GM12874 (cell line): ENCODE results near the gene NAALADL2.

Experiments
- TF ChIP-seq, protein P1 (sequence below): IDR thresholded peaks from 2 replicates; pipeline ENCODE4 v1.5.1; 2011; ENCODE audit warnings: low read depth, mild to moderate bottlenecking, control low read depth, low read length, moderate library complexity; ENCODE audit not compliant: insufficient read depth

NAALADL2 gene

DNA sequence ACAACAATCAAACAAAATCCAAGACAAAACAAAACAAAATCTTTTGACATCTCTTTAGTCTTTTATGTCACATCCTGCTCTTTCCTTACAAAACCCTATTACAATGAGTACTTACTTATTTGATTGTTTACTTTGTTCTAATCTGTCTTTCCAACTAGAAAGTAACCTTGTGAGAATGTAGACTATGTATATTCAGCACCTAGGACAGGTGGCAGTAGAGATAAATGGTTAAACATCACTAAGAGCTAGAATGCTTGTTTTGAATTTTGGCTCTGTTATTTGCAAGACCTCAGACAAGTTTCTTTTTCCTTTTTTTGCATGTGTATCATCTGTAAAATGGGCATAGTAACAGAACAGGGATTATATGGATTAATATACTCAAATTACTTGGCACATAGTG lies 33.1 kb upstream of the NAALADL2 start:
- TF ChIP-seq, protein P1, sequence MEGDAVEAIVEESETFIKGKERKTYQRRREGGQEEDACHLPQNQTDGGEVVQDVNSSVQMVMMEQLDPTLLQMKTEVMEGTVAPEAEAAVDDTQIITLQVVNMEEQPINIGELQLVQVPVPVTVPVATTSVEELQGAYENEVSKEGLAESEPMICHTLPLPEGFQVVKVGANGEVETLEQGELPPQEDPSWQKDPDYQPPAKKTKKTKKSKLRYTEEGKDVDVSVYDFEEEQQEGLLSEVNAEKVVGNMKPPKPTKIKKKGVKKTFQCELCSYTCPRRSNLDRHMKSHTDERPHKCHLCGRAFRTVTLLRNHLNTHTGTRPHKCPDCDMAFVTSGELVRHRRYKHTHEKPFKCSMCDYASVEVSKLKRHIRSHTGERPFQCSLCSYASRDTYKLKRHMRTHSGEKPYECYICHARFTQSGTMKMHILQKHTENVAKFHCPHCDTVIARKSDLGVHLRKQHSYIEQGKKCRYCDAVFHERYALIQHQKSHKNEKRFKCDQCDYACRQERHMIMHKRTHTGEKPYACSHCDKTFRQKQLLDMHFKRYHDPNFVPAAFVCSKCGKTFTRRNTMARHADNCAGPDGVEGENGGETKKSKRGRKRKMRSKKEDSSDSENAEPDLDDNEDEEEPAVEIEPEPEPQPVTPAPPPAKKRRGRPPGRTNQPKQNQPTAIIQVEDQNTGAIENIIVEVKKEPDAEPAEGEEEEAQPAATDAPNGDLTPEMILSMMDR: no peak

DNA sequence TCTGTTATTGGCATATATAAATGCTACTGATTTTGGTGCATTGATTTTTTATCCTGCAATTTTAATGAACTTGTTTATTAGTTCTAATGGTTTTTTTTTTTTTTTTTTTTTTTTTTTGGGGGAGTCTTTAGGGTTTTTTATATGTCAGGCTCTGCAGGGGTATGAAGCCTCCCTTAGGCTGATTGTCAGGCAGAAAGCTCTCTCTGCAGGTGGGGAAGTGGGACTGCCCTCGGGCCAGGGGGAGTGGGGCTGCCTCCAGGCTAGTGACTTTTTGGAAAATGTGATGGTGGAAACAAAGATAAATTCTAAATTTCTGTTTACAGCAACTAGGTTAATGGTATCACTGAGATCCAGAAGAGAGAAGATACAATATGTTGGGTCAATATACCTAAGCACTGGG lies 14.4 kb upstream of the NAALADL2 start:
- TF ChIP-seq, protein P1: no peak

DNA sequence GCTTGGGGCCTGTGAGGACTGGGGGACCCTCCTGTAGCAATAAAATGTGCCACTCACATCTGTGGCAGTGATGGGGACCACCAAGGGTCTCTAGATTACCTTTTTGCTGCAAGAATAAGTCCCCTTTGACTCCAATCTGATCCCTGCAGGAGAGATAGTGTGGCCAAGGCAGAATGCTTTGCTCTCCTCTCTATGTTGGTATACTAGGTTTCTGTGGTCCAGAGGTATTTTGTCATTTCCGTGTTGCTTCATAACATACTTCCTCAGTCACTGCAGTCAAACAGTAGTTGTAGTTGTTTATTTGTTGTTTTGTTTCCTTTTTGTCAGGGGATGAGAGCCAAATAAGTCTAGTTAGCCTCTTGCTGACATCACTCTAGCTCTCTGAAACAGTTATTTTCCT lies 13.1 kb upstream of the NAALADL2 start:
- TF ChIP-seq, protein P1: no peak

DNA sequence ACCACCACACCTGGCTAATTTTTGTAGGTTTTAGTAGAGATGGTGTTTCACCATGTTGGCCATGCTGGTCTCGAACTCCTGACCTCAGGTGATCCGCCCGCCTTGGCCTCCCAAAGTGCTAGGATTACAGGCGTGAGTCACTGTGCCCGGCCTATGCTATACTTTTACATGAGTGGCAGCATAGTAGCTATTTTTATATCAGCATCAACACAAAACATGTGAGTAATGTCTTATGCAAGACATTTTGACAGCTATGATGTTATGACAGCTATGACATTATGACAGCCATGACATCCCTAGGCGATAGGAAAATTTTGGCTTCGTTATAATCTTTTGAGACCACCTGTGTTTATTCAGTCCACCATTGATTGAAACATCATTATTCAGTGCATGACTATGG lies 4.1 kb upstream of the NAALADL2 start:
- TF ChIP-seq, protein P1: no peak

DNA sequence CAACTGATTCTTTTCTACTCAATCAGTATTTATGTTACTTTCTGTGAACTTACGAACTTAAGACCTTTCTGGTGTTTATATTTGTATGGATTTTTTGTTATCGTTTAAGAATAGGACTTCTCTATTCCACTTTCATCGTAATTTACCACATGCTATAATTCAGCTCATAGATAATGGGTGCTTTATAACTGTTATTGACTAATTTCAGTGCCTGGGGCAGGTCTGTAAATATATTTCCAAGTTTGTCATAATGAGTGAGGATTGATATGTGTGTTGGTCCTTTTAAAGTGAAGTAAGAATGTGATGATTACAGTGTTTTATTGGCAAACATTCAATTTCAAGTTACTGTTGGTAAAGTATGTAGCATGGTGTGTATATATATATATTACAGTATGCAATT lies 1.8 kb upstream of the NAALADL2 start:
- TF ChIP-seq, protein P1: no peak

DNA sequence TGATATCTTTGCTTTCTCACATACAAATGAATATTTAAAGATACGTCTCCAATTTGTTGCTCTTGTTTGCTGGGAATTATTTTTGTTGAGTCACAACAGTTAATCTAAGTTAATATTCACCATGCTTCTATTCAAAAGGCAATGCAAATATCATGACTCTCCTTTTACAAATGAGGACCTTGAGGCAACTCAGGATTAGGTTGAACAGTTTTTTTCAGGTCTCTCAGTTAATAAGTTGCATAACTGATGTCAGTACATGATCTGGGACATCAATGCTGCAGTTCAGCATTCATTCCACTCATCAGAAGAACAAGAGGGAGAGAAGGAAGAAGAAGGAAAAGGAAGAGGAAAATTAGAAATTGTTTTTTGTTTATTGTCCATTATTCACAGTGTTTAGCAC lies 781 bp upstream of the NAALADL2 start:
- TF ChIP-seq, protein P1: no peak

DNA sequence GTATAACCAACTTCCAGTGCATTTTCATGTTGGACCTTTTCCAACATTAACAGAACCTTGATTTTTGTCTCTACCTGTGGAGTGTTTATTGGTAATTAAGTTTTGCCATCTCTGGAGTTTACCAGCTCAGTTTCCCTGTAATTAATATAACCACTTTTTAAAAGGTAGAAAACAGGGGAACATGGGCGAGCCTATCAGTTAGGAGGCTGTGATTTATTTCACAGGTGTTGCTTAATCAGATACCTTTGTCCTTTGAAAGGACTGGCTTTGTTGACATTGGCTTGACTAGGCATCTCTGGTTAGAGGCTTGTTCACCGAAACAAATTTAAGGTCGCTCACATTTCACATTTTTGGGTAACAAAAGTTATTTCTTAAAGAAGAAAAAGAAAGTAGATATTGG lies 622 bp downstream of the NAALADL2 start:
- TF ChIP-seq, protein P1: no peak

DNA sequence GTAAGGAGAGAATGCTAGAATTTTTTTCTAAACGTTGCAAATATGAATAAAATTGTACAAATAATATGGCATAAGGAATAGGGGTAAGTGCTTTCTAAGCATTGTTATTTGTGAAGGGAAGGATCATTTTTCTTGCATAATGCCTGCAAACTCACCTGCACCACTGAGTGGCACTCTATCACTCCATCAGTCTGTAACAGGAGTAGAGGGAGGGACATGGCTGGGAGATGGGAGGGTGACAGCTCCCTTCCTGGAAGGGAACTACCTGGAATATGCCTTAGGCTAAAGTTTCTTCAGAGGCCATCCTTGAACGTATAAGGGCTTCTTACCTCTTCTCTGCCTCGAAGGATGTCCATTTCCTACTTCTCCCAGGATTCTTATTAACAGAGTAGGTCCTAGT lies 3.0 kb downstream of the NAALADL2 start:
- TF ChIP-seq, protein P1: no peak
